CD4-positive, CD25-positive, alpha-beta regulatory T cell (primary cell): ENCODE results near the gene OSTC. TPM values are rescaled to one million over a fixed set of nuclear protein-coding genes. Genes with fewer than 3 reads are reported as not detected.

ENCODE experiments used
- polyA plus RNA-seq, 4 donors: library from polyadenylated mRNA; unstranded; fragments of 300-500 nt; fragmentation: Illumina TruSeq; gene quantifications; one replicate each; pipeline ENCODE4 v1.2.3, GENCODE V29; 2021
- total RNA-seq: library from RNA; stranded (reverse); gene quantifications from one replicate; pipeline ENCODE4 v1.2.3, GENCODE V29; 2022

The OSTC gene
- total and polyA plus RNA-seq, 5 donors from 2014 or later, result 30.9 to 119 (median 115) TPM

Other genes starting within 250 kb of the OSTC start
- 2,139 TPM for gene RPL34, start 30.0 kb upstream of the OSTC start, total RNA-seq
- gene RPL34, start 30.0 kb upstream of the OSTC start, polyA plus RNA-seq, result 1,000 to 10,000 TPM; 3,522 to 5,218 (median 4,285) TPM
- not detected for gene ETNPPL, start 112.5 kb downstream of the OSTC start, total RNA-seq
- gene ETNPPL, start 112.5 kb downstream of the OSTC start, polyA plus RNA-seq, result not detected